Nephron progenitor cell (in vitro differentiated cells): ENCODE results near the gene CARS1.

Source experiments
- DNase-seq: peaks from one replicate; pipeline ENCODE4 v3.0.0; 2021
- H3K27ac Mint-ChIP-seq: 2 replicates; pipeline ENCODE4 v1.8.0; 2021; ENCODE audit warnings: mild to moderate bottlenecking, moderate library complexity, mixed read lengths
- H3K27me3 Mint-ChIP-seq: 2 replicates; pipeline ENCODE4 v1.8.0; 2021; ENCODE audit warnings: mild to moderate bottlenecking, low read depth, mixed read lengths; ENCODE audit not compliant: poor library complexity
- H3K36me3 Mint-ChIP-seq: 2 replicates; pipeline ENCODE4 v1.8.0; 2021; ENCODE audit warnings: low read depth, mixed read lengths
- H3K4me1 Mint-ChIP-seq: 2 replicates; pipeline ENCODE4 v1.8.0; 2021; ENCODE audit warnings: mixed read lengths
- H3K4me3 Mint-ChIP-seq: 2 replicates; pipeline ENCODE4 v1.8.0; 2021; ENCODE audit warnings: mild to moderate bottlenecking, moderate library complexity, mixed read lengths
- H3K9me3 Mint-ChIP-seq: 2 replicates; pipeline ENCODE4 v1.8.0; 2021; ENCODE audit warnings: mild to moderate bottlenecking, moderate library complexity, mixed read lengths
- TF ChIP-seq, protein P1 (sequence below): fragments of 200-600 bp; sonication (generic); IDR thresholded peaks from 2 replicates; pipeline ENCODE4 v1.5.0; 2021; ENCODE audit warnings: antibody characterized with exemption

CARS1 gene

DNA sequence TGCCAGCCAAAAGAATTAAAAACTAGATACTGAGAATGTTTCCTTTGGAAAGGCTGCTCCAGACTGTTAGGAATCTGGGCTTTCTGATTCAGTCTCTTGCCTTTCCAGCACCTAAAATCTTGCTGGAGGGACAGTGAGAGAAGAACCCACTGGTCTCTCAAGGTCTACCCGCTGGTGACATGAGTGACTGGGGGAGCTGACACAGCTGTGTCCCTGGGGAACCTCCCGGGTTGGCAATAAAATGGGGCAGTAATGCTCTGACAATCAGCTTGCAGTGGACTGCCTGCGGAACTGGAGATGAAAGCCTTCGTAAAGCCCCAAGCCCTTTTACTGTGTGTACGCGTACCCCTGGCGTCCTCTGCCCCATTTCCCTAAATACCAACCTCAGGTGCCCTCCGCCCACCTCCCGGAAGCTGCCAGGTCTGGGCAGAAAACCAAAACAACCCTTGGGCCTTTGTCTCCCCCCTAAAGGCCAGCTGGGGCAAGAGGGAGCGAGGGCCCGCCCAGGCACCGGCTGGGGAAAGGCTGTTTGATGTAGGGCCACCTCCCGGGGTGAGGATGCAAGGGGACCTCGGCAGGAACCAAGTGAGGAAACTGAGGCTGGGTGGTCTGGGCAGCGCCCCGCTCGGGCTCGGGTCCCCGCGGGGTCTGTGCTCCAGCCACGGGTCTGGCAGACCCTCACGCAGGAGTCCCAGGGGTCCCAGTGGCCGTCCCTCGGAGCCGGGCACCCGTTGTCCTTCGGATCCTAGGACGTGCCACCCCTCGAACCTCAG lies 741 bp downstream of the CARS1 start:
- H3K4me3 Mint-ChIP-seq, result peak overlapping the region; percentile 91
- TF ChIP-seq, protein P1, sequence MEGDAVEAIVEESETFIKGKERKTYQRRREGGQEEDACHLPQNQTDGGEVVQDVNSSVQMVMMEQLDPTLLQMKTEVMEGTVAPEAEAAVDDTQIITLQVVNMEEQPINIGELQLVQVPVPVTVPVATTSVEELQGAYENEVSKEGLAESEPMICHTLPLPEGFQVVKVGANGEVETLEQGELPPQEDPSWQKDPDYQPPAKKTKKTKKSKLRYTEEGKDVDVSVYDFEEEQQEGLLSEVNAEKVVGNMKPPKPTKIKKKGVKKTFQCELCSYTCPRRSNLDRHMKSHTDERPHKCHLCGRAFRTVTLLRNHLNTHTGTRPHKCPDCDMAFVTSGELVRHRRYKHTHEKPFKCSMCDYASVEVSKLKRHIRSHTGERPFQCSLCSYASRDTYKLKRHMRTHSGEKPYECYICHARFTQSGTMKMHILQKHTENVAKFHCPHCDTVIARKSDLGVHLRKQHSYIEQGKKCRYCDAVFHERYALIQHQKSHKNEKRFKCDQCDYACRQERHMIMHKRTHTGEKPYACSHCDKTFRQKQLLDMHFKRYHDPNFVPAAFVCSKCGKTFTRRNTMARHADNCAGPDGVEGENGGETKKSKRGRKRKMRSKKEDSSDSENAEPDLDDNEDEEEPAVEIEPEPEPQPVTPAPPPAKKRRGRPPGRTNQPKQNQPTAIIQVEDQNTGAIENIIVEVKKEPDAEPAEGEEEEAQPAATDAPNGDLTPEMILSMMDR, result no peak
- no peaks in the 10 kb centered on the region for H3K9me3 Mint-ChIP-seq
- peaks cover 52% of the 10 kb centered on the region for H3K4me1 Mint-ChIP-seq
- peaks cover 10% of the 10 kb centered on the region for H3K27me3 Mint-ChIP-seq
- H3K36me3 Mint-ChIP-seq, result peaks cover 7% of the 10 kb centered on the region
- no peak overlapping the region for H3K27ac Mint-ChIP-seq
- peak; percentile 36 for DNase-seq

DNA sequence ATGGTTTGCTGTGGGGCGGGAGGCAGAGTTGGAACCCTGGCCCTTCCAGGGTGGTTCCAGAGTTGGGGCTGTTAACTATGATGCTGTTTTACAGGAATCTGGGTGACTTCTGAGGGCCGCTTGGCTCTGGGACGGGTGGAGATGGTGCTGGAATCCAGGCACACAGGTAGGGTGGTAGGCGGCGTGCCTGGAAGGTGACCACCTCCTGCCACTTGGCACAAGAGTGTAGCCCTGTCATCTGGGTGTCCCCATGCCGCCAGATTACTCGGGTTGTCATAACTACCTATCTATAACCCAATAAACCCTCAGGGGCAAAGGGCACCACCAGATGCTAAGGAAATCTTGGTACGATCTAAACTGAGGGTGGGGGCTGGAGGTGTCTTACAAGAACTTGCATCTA lies 1.3 kb downstream of the CARS1 start:
- no peaks in the 10 kb centered on the region for H3K9me3 Mint-ChIP-seq
- H3K36me3 Mint-ChIP-seq, result peaks cover 7% of the 10 kb centered on the region
- peak overlapping the region; percentile 91 for H3K4me3 Mint-ChIP-seq
- peaks cover 57% of the 10 kb centered on the region for H3K4me1 Mint-ChIP-seq
- H3K27me3 Mint-ChIP-seq, result peaks cover 6% of the 10 kb centered on the region
- no peak overlapping the region for H3K27ac Mint-ChIP-seq
- no peak for DNase-seq
- TF ChIP-seq, protein P1, result no peak

DNA sequence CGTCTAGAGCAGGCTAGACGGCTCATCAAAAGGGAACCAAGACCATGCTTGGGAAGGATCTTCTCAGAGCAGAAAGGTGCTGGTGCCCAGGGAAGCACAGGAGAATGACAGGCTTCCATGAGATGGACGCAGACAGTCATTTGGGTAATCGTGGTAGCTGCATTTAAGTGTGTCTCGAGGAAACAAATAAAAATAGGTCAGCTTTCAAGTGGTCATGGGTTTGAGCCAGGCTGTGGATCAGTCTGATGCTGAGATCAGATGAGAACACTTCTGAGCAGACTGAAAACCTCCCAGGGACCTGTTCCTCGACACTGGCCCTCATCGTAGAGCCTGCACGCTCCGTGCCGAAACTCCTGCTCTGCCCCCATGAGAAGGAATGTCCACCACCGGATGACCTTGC lies 4.7 kb downstream of the CARS1 start:
- TF ChIP-seq, protein P1, result no peak
- Mint-ChIP-seq H3K36me3 (peaks cover 7% of the 10 kb centered on the region), H3K4me1 (peaks cover 48% of the 10 kb centered on the region), H3K4me3 (no peak overlapping the region), H3K27ac (peak overlapping the region; percentile 79), H3K27me3 (peaks cover 2% of the 10 kb centered on the region), H3K9me3 (no peaks in the 10 kb centered on the region)
- no peak for DNase-seq

DNA sequence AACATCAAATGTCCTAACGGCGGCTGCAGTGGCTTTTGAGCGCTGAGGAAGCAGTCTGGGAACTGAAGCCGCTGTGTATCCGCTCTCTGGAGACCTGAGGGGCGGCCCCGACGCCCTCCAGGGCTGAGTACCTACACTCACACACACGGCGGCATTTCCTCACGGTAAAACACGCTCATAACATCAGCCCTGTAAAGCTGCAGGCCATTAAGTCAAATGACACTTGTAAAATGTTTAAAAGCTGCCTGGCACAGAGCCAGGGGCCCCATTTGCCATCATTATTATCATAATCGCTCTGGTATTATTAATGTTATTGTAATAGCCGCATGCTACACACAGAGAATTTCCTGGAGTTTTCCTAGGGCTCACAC lies 5.1 kb downstream of the CARS1 start:
- Mint-ChIP-seq H3K9me3 (no peaks in the 10 kb centered on the region), H3K27ac (no peak overlapping the region), H3K27me3 (peaks cover 2% of the 10 kb centered on the region), H3K4me3 (no peak overlapping the region), H3K4me1 (peaks cover 44% of the 10 kb centered on the region), H3K36me3 (peaks cover 7% of the 10 kb centered on the region)
- TF ChIP-seq, protein P1, result no peak
- no peak for DNase-seq

DNA sequence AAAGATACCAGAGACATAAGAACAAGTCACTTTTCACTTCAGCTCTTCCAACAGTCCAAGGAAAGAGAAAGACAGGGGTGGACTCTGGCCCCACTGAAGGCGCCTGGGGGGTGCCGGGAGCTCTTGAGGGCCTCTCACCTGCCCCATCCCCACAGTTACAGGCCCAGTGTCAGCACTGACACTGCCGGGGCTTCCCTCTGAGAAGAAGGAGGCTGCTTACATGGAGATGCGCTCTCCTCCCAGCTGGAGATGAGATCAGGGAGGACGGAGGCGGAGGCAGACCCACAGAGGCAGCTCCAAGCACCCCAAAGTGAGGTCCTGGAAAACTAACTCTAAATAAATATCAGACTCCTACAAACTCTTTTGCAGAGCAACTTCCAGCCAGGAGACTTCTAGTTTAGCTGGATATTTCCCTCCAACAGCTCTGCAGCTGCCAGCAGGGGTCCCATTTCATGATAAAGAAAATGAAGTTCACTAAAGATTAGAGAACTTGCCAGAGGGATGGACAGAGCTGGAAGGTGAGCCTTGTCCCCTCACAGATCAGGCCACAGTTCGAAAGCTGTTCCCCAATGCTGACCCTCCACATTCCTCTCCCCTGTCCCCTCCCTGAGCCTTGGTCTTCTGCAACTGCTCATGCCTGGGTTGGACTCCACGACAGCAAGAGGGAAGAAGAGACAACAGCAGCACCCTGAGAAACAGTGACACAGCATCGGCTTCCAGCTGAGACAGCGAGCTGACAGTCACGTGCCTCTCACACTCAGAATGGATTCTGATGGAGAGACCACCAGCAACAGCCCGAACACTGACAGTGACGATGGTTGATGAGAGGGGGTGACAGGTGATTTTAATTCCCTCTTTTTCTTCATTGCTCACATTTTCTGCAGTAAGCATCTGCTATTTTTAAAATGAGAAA lies 5.8 kb downstream of the CARS1 start:
- Mint-ChIP-seq H3K36me3 (peaks cover 7% of the 10 kb centered on the region), H3K4me1 (peaks cover 46% of the 10 kb centered on the region)

More for the DNA sequence above, 5.8 kb downstream of the CARS1 start:
- Mint-ChIP-seq H3K27ac (peak overlapping the region; percentile 60), H3K9me3 (no peaks in the 10 kb centered on the region), H3K4me3 (no peak overlapping the region), H3K27me3 (peaks cover 2% of the 10 kb centered on the region)
- TF ChIP-seq, protein P1, result no peak
- DNase-seq, result no peak
